GM12878 (cell line): ENCODE data around the gene OTOG. TPM values are rescaled to one million over a fixed set of nuclear protein-coding genes. Genes with fewer than 3 reads are reported as not detected.

ENCODE experiments used
- ATAC-seq: fragments of 200-7000 bp; cut with Tn5 transposase; 3 replicates; pipeline ENCODE4 v1.9.1; 2020; ENCODE audit warnings: mild to moderate bottlenecking, moderate library complexity
- BruUV-seq: library from RNA; stranded (reverse); fragments of 400-500 nt; replicated peaks from 2 replicates; lab custom pipeline; 2021; lab: Mats Ljungman, UMichigan
- CTCF ChIA-PET: fragments of 300-600 bp; sonication (Branson Sonifier 250); formaldehyde crosslinking; extraction: SDS; loops from one replicate; lab custom pipeline; 2021; ENCODE audit warnings: inconsistent platforms; lab: Yijun Ruan, JAX
- POLR2A ChIA-PET: fragments of 350-600 bp; formaldehyde crosslinking; extraction: SDS; loops from one replicate; lab custom pipeline; 2021; ENCODE audit warnings: inconsistent platforms; lab: Charles Lee
- RAD21 ChIA-PET: fragments of 300-600 bp; sonication (Branson Sonifier 250); formaldehyde crosslinking; loops from one replicate; lab custom pipeline; 2023; ENCODE audit warnings: antibody characterized with exemption; ENCODE audit not compliant: unreplicated experiment; lab: Charles Lee
- SMC1A ChIA-PET: fragments of 300-600 bp; sonication (Branson Sonifier 250); formaldehyde crosslinking; loops from one replicate; lab custom pipeline; 2023; ENCODE audit not compliant: unreplicated experiment, uncharacterized antibody; lab: Charles Lee
- DNase-seq: peaks from one replicate; pipeline ENCODE4 v3.0.0-alpha.2; 2011; ENCODE audit warnings: low read depth, low spot score
- FAIRE-seq: peaks from 3 replicates; lab custom pipeline; 2011; peaks lifted over from hg19 to GRCh38; lab: Jason Lieb, UNC
- H2AFZ ChIP-seq: 2 replicates; pipeline ENCODE4 v1.6.0; 2011; ENCODE audit warnings: low read depth, low read length, control low read depth; ENCODE audit not compliant: control insufficient read depth
- H3K27ac ChIP-seq: 2 replicates; pipeline ENCODE4 v1.5.1; 2011; ENCODE audit warnings: control low read depth; ENCODE audit not compliant: control insufficient read depth, insufficient read depth
- H3K27me3 ChIP-seq, 2 experiments: replicated peaks in 1 of 2; 2 replicates each; pipeline versions ENCODE4 v1.6.0 to v1.6.1; 2011; ENCODE audit warnings: low read length in 1 of 2; ENCODE audit not compliant: control insufficient read depth in 2 of 2, insufficient read depth in 2 of 2
- H3K36me3 ChIP-seq, 2 experiments: 2 replicates each; pipeline ENCODE4 v1.5.1; 2011; ENCODE audit warnings: low read length in 1 of 2; ENCODE audit not compliant: control insufficient read depth in 2 of 2, insufficient read depth in 2 of 2
- H3K4me1 ChIP-seq: 2 replicates; pipeline ENCODE4 v1.6.1; 2011; ENCODE audit warnings: mild to moderate bottlenecking, low read length, moderate library complexity, mixed read lengths; ENCODE audit not compliant: control insufficient read depth, insufficient read depth
- H3K4me2 ChIP-seq: 2 replicates; pipeline ENCODE4 v1.6.0; 2011; ENCODE audit warnings: control low read depth; ENCODE audit not compliant: control insufficient read depth, insufficient read depth
- H3K4me3 ChIP-seq: fragments of 200-600 bp; sonication (generic); 2 replicates; pipeline ENCODE4 v1.5.1; 2016
- H3K79me2 ChIP-seq: 2 replicates; pipeline ENCODE4 v1.6.0; 2011; ENCODE audit warnings: low read length; ENCODE audit not compliant: control insufficient read depth, insufficient read depth
- H3K9ac ChIP-seq: 2 replicates; pipeline ENCODE4 v1.8.0; 2011; ENCODE audit warnings: low read length, control low read depth, mixed read lengths; ENCODE audit not compliant: control insufficient read depth, insufficient read depth
- H3K9me3 ChIP-seq: replicated peaks from 3 replicates; pipeline ENCODE4 v1.5.1; 2011; ENCODE audit warnings: mild to moderate bottlenecking, low read length; ENCODE audit not compliant: control insufficient read depth, insufficient read depth
- H4K20me1 ChIP-seq: 2 replicates; pipeline ENCODE4 v1.6.0; 2011; ENCODE audit not compliant: control insufficient read depth, insufficient read depth
- CTCF ChIP-seq, 3 experiments: IDR thresholded peaks in 2 of 3; conservative IDR thresholded peaks in 1 of 3; 2 replicates each; pipeline ENCODE4 v1.5.1; 2011; ENCODE audit warnings: low read depth in 3 of 3, low read length in 3 of 3, mild to moderate bottlenecking in 3 of 3, control low read depth in 2 of 3, moderate library complexity in 2 of 3, inconsistent platforms in 1 of 3, mixed read lengths in 1 of 3; ENCODE audit not compliant: control insufficient read depth in 2 of 3, insufficient read depth in 1 of 3; ENCODE audit errors: extremely low read depth in 1 of 3
- DPF2 ChIP-seq: fragments of 450-650 bp; IDR thresholded peaks from 2 replicates; pipeline ENCODE4 v1.6.1; 2017; ENCODE audit warnings: mild to moderate bottlenecking
- PKNOX1 ChIP-seq: fragments of 450-650 bp; IDR thresholded peaks from 2 replicates; pipeline ENCODE4 v1.6.1; 2016; ENCODE audit warnings: mild to moderate bottlenecking
- RAD21 ChIP-seq: IDR thresholded peaks from 2 replicates; pipeline ENCODE4 v1.6.1; 2011; ENCODE audit warnings: mild to moderate bottlenecking, low read depth, low read length, moderate library complexity; ENCODE audit not compliant: insufficient read depth
- RB1 ChIP-seq: fragments of 450-650 bp; formaldehyde crosslinking; IDR thresholded peaks from 2 replicates; pipeline ENCODE4 v1.6.1; 2017; ENCODE audit warnings: mild to moderate bottlenecking, borderline replicate concordance
- SMC3 ChIP-seq: IDR thresholded peaks from 2 replicates; pipeline ENCODE4 v1.6.1; 2011; ENCODE audit warnings: low read length, improper control_type of control experiment, borderline replicate concordance
- SUZ12 ChIP-seq: fragments of 200-600 bp; sonication (generic); IDR thresholded peaks from one replicate; pipeline ENCODE4 v1.6.1; 2018; ENCODE audit warnings: antibody characterized with exemption, mild to moderate bottlenecking; ENCODE audit not compliant: unreplicated experiment
- YY1 ChIP-seq: IDR thresholded peaks from 2 replicates; pipeline ENCODE4 v1.6.1; 2011; ENCODE audit warnings: low read depth, mild to moderate bottlenecking, low read length
- ZNF384 ChIP-seq: IDR thresholded peaks from 2 replicates; pipeline ENCODE4 v1.6.1; 2012; ENCODE audit warnings: low read depth, mild to moderate bottlenecking, low read length, improper control_type of control experiment, borderline replicate concordance
- WGBS: methylation state at CpG from one replicate; pipeline ENCODE4 v1.1.6; 2016; ENCODE audit warnings: low lambda C conversion rate; ENCODE audit not compliant: insufficient replicate concordance, insufficient coverage; ENCODE audit errors: missing lambda C conversion rate; 5-methylcytosine and 5-hydroxymethylcytosine counted together
- in situ Hi-C: fragments of 300-500 bp; cut with MboI; formaldehyde crosslinking; loops from 9 replicates; pipeline ENCODE4 v1.14.3; 2018; ENCODE audit warnings: mixed read lengths
- intact Hi-C: fragments of 100-400 bp; cut with micrococcal nuclease; formaldehyde crosslinking; loops from one replicate; pipeline ENCODE4 v1.14.2; 2022; ENCODE audit not compliant: unreplicated experiment
- polyA plus RNA-seq, 11 experiments: library from polyadenylated mRNA; depleted of rRNA in 4 of 11; unstranded in 6 of 11; stranded (reverse) in 5 of 11; fragments of >200 nt; fragmentation: Nextera tagmentation in 4 of 11; fragmentation: Illumina TruSeq in 1 of 11; extraction: Ambion mirVana in 4 of 11; extraction: Trizol in 1 of 11; gene quantifications; 1 replicate in 1 of 11; 2 replicates in 10 of 11; pipeline versions ENCODE4 v1.2.1 to v1.2.3, GENCODE V29; 2011 to 2016; ENCODE audit warnings: inconsistent platforms in 2 of 11, missing spikeins in 2 of 11, low read depth in 1 of 11
- total RNA-seq, 4 experiments: library from RNA; depleted of rRNA in 3 of 4; stranded (reverse); fragments of >200 nt in 3 of 4; fragmentation: Illumina TruSeq in 1 of 4; extraction: Trizol in 1 of 4; gene quantifications; 2 replicates each; pipeline versions ENCODE4 v1.2.1 to v1.2.3, GENCODE V29; 2013 to 2021

Gene OTOG
- total and polyA plus RNA-seq, 10 of the 15 experiments (the other 5 are each of a cell fraction or from before 2014, with no cell fraction given), result not detected

- H3K36me3 ChIP-seq, result no peaks in the 10 kb centered on the region
- no peaks in the 10 kb centered on the region; the same call in 1 of the 2 replicates for H3K4me1 ChIP-seq
- ChIA-PET SMC1A (interaction anchor here (0.6 to 2.7 kb wide), 3 partner anchors 121 to 274 kb away, joined by 3 to 18 read pairs (median 8); no protein-coding TSS in a partner anchor), CTCF (interaction anchor here (0.7 to 4.0 kb wide), 9 partner anchors 9 to 275 kb away, joined by 3 to 36 read pairs (median 4); no protein-coding TSS in a partner anchor), RAD21 (interaction anchor here (0.6 to 3.3 kb wide), 3 partner anchors 120 to 275 kb away, joined by 3 to 19 read pairs (median 4); no protein-coding TSS in a partner anchor), POLR2A (no interaction called here)
- no peak overlapping the region for H2AFZ ChIP-seq
- no peaks in the 10 kb centered on the region; a peak in 2 of 4 replicates for H3K27me3 ChIP-seq
- DNase-seq, result no peak
- 17% methylated on average over 9 of the region's 9 CpGs for WGBS
- TF ChIP-seq YY1, result 0 out of 2 replicates have a peak, but pooled peaks have one; percentile 42
- TF ChIP-seq DPF2, result no peak
- TF ChIP-seq RB1, result 0 out of 2 replicates have a peak, but pooled peaks have one; percentile 23
- no peak for TF ChIP-seq SUZ12
- peak; percentile 80 for TF ChIP-seq RAD21
- peak; percentile 22; the same call in 1 of the 2 replicates for TF ChIP-seq PKNOX1
- TF ChIP-seq CTCF (IDR thresholded peaks at IDR 0.05 in 2 of 3, conservative IDR thresholded peaks at IDR 0.05 in 1 of 3; ENCODE audit: control insufficient read depth in 2 of 3, extremely low read depth in 1 of 3, insufficient read depth in 1 of 3, low read depth in 3 of 3, low read length in 3 of 3), result peak; percentile 79 to 92 (median 85)
- peak; percentile 96 for TF ChIP-seq ZNF384
- TF ChIP-seq SMC3, result peak; percentile 93
- H3K9ac ChIP-seq, result no peak overlapping the region
- H3K79me2 ChIP-seq, result no peaks in the 10 kb centered on the region
- H3K27ac ChIP-seq, result no peak overlapping the region
- intact Hi-C loops (loop anchor here (1.0 to 5.0 kb wide), 3 partner anchors 120 to 557 kb away; no protein-coding TSS in a partner anchor), in situ Hi-C loops (loop anchor here (5.0 to 10.0 kb wide), 2 partner anchors 120 to 277 kb away; partner anchors contain the start of gene KCNJ11)
- BruUV-seq, result no TSS peak
- peak; percentile 59 for FAIRE-seq
- H3K9me3 ChIP-seq, result no peaks in the 10 kb centered on the region
- H3K4me2 ChIP-seq, result no peak overlapping the region
- ATAC-seq, result peak; percentile 91
- H3K4me3 ChIP-seq, result no peak overlapping the region
- H4K20me1 ChIP-seq, result no peaks in the 10 kb centered on the region; the same call in 1 of the 2 replicates
Measured at GRCh38 chr11:17504330-17505107, 42.5 kb upstream of the OTOG start.
